Urinary bladder (tissue), 4 donors: ENCODE data around the gene ABCF3. TPM values are rescaled to one million over a fixed set of nuclear protein-coding genes. Genes with fewer than 3 reads are reported as not detected.

ENCODE experiments used
- DNase-seq: peaks from one replicate; pipeline ENCODE4 v3.0.0-alpha.2; 2015; ENCODE audit errors: extremely low spot score
- H3K27ac ChIP-seq: one replicate; pipeline ENCODE4 v1.5.1; 2013; ENCODE audit warnings: low read depth, mild to moderate bottlenecking, moderate library complexity
- H3K36me3 ChIP-seq: one replicate; pipeline ENCODE4 v1.6.1; 2013; ENCODE audit warnings: mild to moderate bottlenecking, moderate library complexity; ENCODE audit not compliant: insufficient read depth
- H3K4me1 ChIP-seq: one replicate; pipeline ENCODE4 v1.6.1; 2013; ENCODE audit warnings: mild to moderate bottlenecking, moderate library complexity; ENCODE audit not compliant: insufficient read depth
- H3K4me3 ChIP-seq: one replicate; pipeline ENCODE4 v1.5.1; 2013; ENCODE audit warnings: low read depth, low read length
- WGBS: extraction: QIAGEN DNeasy Blood & Tissue Kit; methylation state at CpG from one replicate; pipeline ENCODE4 v1.1.7; 2013; 5-methylcytosine and 5-hydroxymethylcytosine counted together
- polyA plus RNA-seq: library from polyadenylated mRNA; stranded (reverse); fragments of 200-250 nt; gene quantifications from one replicate; pipeline ENCODE4 v1.2.3, GENCODE V29; 2013
- total RNA-seq: library from RNA; depleted of rRNA; stranded (reverse); fragments of >200 nt; gene quantifications from one replicate; pipeline ENCODE4 v1.2.3, GENCODE V29; 2014
- donor health status: healthy with polysubstance abuse.
- donor health status: healthy.

The ABCF3 gene
- total and polyA plus RNA-seq, 2 donors = 27.4 to 38.8 TPM

GRCh38 chr3:184222521-184222920 lies 36.5 kb downstream of the ABCF3 start:
- no peak overlapping the region for H3K4me3 ChIP-seq
- H3K4me1 ChIP-seq = no peaks in the 10 kb centered on the region
- no peaks in the 10 kb centered on the region for H3K36me3 ChIP-seq
- H3K27ac ChIP-seq = no peak overlapping the region
- no peak for DNase-seq
- WGBS = 88% methylated on average over 3 of the region's 3 CpGs

DNA sequence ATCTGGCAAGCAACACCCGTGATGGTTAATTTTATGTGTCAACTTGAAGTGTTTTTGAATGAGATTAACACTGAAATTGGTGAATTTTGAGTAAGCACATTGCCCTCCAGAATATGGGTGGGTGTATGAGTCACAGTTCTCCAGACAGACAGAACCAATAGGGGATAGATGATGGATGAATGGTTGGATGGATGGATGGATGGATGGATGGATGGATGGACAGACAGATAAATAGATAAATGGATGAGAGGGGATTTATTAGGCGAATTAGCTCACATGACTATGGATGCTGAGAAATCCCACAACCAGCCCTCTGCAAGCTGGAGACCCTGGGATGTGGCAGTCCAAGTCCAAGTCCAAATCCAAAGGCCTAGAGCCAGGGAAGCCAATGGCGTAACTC lies 37.9 kb downstream of the ABCF3 start:
- no peaks in the 10 kb centered on the region for H3K4me1 ChIP-seq
- no peak overlapping the region for H3K4me3 ChIP-seq
- DNase-seq = no peak
- H3K27ac ChIP-seq = no peak overlapping the region
- H3K36me3 ChIP-seq = no peaks in the 10 kb centered on the region
- 74% methylated on average over 3 of the region's 3 CpGs for WGBS

GRCh38 chr3:184227481-184227935 lies 41.5 kb downstream of the ABCF3 start:
- Histone ChIP-seq H3K4me1 (peaks cover 4% of the 10 kb centered on the region), H3K27ac (no peak overlapping the region), H3K36me3 (no peaks in the 10 kb centered on the region), H3K4me3 (no peak overlapping the region)
- no peak for DNase-seq
- 62% methylated on average over 2 of the region's 2 CpGs for WGBS

DNA sequence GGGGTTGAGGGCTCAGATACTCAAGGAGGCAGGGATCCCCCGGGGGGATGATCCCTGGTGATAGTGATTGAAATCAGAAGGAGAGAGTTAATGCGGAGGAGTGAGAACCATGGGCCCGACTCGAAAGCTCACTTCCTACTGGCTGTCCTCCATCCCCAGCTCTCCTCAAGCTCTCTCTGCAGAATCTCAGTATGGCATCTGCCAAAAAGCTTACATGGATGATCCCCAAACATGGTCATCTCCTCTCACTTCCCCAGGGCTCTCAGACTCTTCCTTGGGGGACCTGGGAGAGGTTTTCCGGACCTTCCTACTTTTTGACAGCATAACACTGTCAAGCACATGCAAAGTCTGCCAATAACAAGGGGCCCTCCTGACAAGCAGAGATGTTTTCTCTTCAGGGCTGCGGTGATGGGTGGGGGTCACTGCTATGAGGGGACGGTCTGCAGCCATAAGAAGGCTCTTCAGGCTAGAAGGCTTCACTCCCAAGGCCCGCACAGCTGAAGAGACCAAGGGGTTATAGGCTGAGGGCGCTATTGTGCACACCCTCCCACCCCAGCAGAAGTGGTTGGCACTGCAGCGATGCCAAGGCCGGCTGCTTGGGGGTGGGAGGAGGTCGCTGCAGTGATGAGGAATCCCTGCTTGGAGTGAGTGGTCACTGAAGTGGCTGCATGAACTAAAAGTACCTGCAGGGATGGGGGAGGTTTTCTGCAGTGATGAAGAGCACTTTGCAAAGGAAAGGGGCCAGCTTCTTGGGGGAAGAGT lies 42.6 kb downstream of the ABCF3 start:
- no peak for DNase-seq
- Histone ChIP-seq H3K4me3 (no peak overlapping the region), H3K4me1 (peaks cover 4% of the 10 kb centered on the region), H3K36me3 (no peaks in the 10 kb centered on the region), H3K27ac (no peak overlapping the region)
- WGBS = 26% methylated on average over 12 of the region's 12 CpGs

- 1% methylated on average over 66 of the region's 66 CpGs for WGBS
- DNase-seq = no peak
- H3K4me1 ChIP-seq = peaks cover 4% of the 10 kb centered on the region
- no peak within 1 kb of the TSS for H3K27ac ChIP-seq
- H3K36me3 ChIP-seq = no peaks in the 10 kb centered on the region
- H3K4me3 ChIP-seq = peak within 1 kb of the TSS; percentile 45
Measured at GRCh38 chr3:184229394-184230080, 43.5 kb downstream of the ABCF3 start, which contains the start of gene VWA5B2. Gene VWA5B2, plus strand, starts transcription at chr3:184229585. Its CDS starts 944 bp downstream, at chr3:184230529.

- WGBS = 1% methylated on average over 61 of the region's 61 CpGs
- Histone ChIP-seq H3K36me3 (no peaks in the 10 kb centered on the region), H3K4me1 (peaks cover 4% of the 10 kb centered on the region), H3K27ac (no peak overlapping the region), H3K4me3 (peak overlapping the region; percentile 45)
- DNase-seq = no peak
Measured at GRCh38 chr3:184230081-184230602, 44.1 kb downstream of the ABCF3 start.

DNA sequence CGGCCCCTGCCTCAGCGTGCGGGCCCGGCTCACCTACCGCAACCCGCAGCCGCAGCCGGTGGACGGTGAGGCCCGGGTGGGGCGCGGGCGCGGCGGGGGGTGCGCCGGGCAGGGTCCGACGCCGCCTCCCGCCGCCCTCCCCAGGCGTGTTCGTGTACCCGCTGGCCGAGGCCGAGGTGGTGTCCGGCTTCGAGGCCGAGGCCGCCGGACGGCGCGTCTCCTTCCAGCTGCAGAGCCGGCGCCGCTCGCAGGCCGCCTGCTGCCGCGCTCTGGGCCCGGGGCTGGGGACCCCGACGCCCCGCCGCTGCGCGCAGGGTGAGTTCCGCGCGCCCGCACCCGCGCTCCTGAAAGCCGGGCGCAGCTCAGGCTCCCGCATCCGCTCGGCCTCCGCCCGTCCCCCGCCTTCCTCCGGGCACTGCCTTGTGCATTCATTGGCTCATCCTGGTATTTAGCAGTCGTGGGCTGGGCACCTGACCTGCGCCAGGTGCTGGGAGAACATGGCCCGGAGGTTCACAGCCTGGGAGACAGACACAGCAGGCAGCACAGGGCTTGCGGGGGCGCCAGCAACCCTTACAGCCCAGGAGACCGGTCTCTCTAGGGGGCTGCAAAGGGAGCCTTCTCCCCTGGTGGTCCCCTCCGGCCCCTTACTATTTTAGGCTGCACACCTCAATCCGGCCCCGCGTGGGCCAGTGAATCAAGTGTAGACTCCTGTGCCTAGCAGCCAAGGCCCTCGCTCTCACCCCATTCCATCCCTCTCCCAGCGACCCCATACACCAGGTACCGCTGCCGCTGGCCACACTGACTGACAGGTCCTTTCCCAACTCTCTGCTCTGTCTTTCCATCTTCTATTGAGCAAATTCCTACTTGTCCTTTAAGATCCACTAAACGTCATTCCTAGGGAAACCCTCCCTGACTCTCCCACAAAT lies 44.9 kb downstream of the ABCF3 start:
- no peak overlapping the region for H3K27ac ChIP-seq
- WGBS = 5% methylated on average over 79 of the region's 79 CpGs
- DNase-seq = no peak
- H3K4me3 ChIP-seq = peak overlapping the region; percentile 45
- H3K36me3 ChIP-seq = no peaks in the 10 kb centered on the region
- peaks cover 4% of the 10 kb centered on the region for H3K4me1 ChIP-seq

DNA sequence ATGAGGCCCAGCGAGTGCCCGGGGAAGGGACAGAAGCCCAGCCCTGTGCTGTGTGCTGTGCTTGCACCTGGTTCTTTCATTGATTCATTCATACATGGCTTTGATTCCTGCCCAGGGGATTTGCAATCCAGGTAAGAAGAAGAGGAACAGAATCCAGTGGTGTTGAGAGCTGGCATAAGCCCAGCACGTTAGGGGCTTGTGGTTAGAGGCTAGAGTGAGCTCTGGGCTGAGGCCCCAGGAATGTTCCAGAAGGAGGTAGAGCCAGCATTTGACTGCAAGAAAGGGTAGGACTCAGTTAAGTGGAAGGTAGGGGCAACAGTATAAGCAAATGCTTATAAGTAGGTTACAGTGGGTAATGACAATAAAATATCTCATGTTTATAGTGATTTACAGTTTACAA lies 45.7 kb downstream of the ABCF3 start:
- Histone ChIP-seq H3K27ac (no peak overlapping the region), H3K36me3 (no peaks in the 10 kb centered on the region), H3K4me3 (no peak overlapping the region), H3K4me1 (peaks cover 4% of the 10 kb centered on the region)
- no peak for DNase-seq
- 60% methylated on average over 3 of the region's 3 CpGs for WGBS

DNA sequence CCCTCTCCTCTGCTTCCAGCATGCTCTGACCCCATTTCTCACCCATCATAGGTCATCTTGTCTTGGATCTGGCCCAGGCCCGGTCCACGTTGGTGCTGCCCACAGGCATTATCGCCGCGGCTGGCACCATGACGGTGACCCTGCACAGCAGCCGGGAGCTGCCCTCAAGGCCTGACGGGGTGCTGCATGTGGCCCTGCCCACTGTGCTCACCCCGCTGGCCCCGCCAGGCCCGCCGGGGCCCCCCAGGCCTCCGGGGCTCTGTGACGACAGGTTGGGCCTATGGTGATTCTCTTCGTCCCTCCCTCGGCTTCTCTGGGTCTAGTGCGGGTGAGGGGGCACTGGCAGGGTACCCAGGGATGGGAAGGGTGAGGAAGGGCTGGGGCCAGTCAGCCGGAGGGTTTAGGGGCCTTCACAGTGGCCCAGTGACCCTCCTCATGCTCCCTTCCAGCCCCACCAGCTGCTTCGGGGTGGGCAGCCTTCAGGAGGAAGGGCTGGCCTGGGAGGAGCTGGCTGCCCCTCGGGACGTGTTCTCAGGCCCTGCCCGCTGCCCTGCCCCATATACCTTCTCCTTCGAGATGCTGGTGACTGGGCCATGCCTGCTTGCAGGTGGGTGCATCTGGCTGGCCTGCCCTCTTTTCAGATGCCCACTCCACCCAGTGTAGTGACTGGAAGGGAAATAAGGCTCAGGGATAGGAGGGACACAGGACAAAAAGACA lies 47.3 kb downstream of the ABCF3 start:
- 86% methylated on average over 23 of the region's 23 CpGs for WGBS
- H3K4me3 ChIP-seq = no peak overlapping the region
- DNase-seq = no peak
- H3K27ac ChIP-seq = no peak overlapping the region
- no peaks in the 10 kb centered on the region for H3K36me3 ChIP-seq
- H3K4me1 ChIP-seq = peaks cover 4% of the 10 kb centered on the region

DNA sequence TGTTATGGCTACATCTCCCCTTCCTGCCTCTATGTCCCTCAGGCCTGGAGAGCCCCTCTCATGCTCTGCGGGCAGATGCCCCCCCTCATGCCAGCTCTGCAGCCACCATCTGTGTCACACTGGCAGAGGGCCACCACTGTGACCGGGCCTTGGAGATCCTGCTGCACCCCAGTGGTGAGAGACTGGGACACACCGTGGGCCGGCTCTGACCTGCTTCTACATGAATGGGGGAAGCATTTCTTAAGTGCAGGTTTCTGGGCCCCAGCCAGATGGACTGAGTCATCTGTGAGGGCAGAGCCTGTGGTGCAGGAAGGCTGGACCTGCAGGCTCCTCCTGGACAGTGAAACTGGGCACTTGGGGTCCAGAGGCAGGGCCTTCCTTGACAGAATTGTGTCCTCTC lies 48.2 kb downstream of the ABCF3 start:
- Histone ChIP-seq H3K4me3 (no peak overlapping the region), H3K4me1 (peaks cover 2% of the 10 kb centered on the region), H3K27ac (no peak overlapping the region), H3K36me3 (no peaks in the 10 kb centered on the region)
- 39% methylated on average over 4 of the region's 4 CpGs for WGBS
- no peak for DNase-seq

DNA sequence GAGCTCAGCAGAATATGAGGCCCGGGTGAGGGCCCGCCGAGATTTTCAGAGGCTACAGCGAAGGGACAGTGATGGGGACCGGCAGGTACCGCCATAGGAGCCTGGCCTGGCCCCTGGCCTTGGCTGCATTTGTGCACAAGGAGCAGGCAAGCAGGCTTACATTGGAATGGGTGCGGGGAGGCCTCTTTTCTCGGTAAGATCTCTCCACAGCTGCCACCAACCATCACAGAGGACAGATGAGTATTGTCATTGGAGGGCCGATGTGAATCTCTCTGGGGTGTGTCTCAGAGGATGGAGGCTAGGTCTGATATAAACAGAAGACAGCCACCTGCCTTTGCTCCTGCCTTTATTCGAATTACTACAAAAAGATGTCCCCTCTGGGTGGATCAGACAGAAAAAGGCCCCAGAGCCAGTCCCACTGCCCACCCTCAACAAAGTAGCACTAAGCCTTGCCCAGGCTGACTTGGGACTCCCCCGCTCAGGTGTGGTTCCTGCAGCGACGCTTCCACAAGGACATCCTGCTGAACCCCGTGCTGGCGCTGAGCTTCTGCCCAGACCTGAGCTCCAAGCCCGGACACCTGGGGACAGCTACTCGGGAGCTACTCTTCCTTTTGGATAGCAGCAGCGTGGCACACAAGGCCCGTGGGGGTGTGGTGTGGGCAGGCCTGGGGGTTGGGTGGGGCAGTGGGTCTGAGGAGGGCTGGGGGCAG lies 48.8 kb downstream of the ABCF3 start:
- no peaks in the 10 kb centered on the region for H3K36me3 ChIP-seq
- peaks cover 2% of the 10 kb centered on the region for H3K4me1 ChIP-seq
- H3K4me3 ChIP-seq = no peak overlapping the region
- 83% methylated on average over 19 of the region's 19 CpGs for WGBS
- no peak for DNase-seq
- no peak overlapping the region for H3K27ac ChIP-seq

DNA sequence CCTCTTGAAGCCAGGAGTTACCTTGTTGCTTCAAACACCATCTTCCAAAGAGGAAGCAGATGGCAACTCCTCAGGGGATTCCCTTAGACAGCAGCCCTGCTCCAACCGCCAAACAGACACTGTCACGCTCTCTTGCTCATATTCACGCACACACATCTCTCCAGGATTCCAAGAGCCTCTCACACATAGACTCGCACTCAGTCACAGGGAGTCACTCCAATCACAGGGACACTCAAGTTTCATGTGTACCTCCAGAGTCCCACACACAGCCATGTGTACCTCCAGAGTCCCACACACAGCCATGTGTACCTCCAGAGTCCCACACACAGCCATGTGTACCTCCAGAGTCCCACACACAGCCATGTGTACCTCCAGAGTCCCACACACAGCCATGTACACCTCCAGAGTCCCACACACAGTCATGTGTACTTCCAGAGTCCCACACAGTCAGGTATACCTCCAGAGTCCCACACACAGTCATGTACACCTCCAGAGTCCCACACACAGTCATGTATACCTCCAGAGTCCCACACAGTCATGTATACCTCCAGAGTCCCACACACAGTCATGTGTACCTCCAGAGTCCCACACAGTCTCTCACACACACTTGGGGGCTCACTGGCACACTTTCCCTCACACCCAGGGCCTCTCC lies 49.5 kb downstream of the ABCF3 start:
- Histone ChIP-seq H3K4me3 (no peak overlapping the region), H3K36me3 (no peaks in the 10 kb centered on the region), H3K27ac (no peak overlapping the region), H3K4me1 (peaks cover 2% of the 10 kb centered on the region)
- DNase-seq = no peak
- 87% methylated on average over 4 of the region's 4 CpGs for WGBS
